GF-D8 (cell line): ENCODE measurements around the gene VAT1L.
"Not testable (repeated sequence)": the region's sequence is repeated elsewhere in the genome, so short reads cannot be mapped to it uniquely, and the experiment has no call there.

Source experiments
- DNase-seq: peaks from one replicate; lab custom pipeline; 2025; lab: John Stamatoyannopoulos, UW

The VAT1L gene

DNA sequence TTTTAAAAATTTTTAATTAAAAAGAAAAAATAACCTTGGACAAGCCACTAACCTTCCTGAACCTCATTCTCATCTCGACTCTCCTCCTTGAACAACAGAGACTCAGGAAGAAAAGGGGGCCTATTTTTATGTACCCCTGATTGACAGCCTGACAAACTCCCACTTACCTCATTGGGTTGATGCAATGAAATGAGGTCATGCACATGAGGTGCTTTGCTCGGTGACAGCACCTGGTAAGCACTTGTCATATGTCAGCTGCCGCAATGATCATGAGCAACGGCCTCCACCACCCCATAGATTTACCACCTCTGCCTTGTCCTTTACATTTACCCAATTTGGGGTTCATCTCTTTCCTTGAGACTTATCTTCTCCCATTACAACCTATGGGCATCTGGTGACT is 167.9 kb downstream of the VAT1L start:
- no peak for DNase-seq

- no peak for DNase-seq
Observed at GRCh38 chr16:77960766-77961165, 172.4 kb downstream of the VAT1L start.

GRCh38 chr16:77961814-77962213 is 173.4 kb downstream of the VAT1L start:
- no peak for DNase-seq

DNA sequence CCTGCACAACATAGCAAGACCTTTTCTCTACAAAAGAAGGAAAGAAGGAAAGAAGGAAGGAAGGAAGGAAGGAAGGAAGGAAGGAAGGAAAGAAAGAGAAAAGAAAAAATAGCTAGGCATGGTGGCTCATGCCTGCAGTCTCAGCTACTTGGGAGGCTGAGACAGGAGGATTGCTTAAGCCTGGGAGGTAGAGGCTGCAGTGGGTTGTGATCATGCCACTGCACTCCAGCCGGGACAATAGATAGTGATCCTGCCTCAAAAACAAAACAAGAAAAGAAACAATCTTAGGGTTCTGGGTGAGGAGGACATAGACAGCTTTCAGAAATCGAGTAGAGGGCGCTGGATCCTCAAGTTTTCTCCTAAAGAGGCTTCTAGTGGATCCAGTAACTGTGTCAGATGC is 174.3 kb downstream of the VAT1L start:
- no peak for DNase-seq

- no peak for DNase-seq
Observed at GRCh38 chr16:77963185-77964044, 175.1 kb downstream of the VAT1L start.

DNA sequence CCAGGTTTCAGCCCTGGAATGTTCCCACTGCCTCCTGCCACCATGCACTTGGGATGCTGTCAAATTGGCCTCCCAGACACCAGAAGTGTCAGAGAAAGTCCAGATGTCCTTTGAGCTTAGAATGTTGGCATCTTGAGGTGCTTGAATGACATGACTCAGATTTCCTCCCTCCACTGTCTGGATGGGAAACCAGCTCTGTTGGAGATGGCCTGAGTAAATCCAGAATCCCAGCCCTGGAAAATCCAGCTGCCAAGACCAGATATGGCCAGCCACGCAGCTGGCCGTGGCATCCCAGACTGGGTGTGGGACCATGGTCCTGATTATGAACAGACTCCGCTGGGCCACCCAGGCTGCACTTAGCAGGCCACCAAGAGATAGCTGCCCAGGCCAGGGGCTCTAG is 177.0 kb downstream of the VAT1L start:
- no peak for DNase-seq

DNA sequence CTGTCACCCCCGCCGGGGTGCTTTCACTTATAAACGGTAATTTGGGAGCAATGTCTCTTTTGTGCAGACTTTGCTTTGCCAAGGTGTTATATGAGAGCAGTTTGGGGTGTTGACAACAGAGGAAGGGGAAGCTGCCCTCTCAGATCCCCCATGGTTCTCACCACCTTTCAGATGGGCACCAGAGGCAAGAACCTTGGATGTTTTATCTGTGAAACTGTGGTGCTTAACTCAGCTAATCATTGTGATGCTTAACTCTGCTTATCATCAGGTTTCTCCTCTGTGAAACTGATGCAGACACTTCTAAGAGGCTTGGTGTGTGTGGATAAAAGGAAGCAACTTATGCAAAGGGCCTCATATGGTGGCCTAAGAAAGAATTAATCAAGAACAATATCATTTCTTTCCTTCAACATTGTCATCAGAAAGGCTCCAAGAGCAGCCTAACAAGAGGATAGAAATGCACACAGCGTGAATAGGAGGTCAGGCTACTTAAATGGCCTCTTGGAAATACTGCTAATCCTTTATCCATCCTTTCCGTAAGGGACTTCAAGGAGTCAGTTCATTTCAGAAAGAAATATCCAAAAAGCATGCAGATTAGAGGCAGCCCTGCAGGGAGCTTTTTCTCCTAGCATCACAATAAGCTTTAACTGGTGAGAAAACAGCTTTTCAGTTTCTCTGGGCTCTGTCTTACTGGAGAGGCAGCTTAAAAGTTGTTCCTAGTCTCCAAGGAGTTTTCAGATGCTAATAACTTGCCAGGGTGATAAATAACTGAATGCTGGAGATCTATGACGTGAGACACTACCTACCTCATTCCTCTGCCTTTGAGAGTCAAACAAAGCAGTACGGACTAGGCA is 178.9 kb downstream of the VAT1L start:
- no peak for DNase-seq

DNA sequence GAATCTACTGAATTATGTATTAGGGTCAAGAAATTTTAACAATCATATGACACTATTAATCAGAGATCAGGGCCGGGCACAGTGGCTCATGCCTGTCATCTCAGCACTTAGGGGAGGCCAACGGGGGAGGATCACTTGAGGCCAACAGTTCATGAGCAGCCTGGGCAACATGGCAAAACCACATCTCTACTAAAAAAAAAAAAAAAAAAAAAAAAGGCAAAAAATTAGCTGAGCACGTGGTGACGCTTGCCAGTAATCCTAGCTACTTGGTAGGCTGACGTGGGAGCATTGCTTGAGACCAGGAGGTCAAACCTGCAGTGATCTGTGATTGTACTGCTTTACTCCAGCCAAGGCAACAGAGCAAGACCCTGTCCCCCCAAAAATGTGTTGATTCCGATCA is 181.5 kb downstream of the VAT1L start:
- no peak for DNase-seq

- DNase-seq = no peak
Observed at GRCh38 chr16:77970371-77970770, 182.0 kb downstream of the VAT1L start.

DNA sequence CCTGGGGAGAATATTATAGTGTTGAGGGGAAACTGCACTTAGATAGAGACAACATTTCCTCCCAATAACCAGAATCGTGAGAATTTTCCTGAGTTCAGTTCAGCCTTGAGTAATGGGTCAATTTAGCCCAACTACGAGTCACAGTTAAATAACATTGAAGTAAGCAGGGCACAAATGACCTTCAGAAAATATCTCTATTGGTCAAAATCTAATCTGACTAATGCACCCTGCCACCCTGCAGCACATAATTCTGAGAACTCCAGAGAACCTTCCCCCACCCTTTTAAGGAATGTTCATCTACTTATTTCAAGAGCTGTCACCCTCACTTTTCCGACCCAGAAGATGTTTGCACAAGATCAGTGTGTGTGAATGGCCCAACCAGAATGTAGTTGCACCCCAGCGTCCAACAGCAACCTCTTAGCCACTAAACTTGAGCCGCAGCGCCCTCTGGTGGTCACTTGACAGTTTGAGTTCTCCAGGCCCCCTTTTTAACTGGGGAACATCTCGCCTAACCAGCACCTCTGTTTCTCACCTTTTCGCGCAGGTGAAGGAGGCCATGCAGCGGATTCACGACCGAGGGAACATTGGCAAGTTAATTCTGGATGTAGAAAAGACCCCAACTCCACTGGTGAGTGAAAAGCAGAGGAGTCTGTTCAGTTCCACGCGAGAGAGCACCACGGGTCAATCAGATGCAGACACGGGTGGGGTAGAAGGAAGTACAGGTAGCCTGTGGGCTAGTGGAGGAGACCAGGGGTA is 183.1 kb downstream of the VAT1L start:
- no peak for DNase-seq

GRCh38 chr16:77972062-77972392 is 183.7 kb downstream of the VAT1L start:
- no peak for DNase-seq

DNA sequence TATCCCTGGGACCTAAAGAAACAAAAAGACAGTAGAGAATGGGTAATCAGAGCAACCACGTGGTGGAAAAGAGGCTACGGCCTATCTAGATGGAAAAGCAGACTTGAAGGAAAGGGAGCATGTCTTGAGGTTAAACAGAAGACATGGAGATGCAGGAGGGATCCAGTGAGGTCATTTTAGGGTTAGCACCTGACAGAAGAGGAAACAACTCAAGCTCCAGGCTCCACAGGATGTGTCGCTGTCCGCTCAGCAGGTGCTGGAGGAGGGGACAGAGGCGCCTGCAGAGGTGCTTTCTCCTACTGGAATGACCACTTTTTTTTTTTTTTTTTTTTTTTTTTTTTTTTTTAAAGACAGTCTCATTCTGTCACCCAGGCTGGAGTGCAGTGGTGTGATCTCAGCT is 186.5 kb downstream of the VAT1L start:
- DNase-seq = no peak

- DNase-seq = no peak
Observed at GRCh38 chr16:77975942-77976341, 187.6 kb downstream of the VAT1L start.

- no peak for DNase-seq
Observed at GRCh38 chr16:77977339-77977738, 189.0 kb downstream of the VAT1L start.

DNA sequence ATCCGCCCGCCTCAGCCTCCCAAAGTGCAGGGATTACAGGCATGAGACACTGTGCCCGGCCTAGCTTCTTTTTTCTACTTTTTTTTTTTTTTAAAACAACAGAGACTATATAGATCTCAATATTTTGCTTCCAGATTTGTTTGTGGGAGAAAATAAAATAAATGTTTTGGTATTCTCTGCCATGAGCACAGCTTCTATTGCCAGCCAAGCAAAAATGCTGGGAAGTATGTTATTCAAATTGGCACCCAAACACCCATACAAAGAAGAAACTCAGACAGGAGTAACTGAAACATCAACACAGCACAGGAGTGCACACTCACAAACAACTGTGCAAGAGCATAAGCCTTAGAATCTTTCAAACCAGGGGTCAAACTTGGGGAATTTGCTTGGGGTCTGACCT is 196.7 kb downstream of the VAT1L start:
- DNase-seq = no peak

GRCh38 chr16:77986011-77986740 is 197.8 kb downstream of the VAT1L start:
- no peak for DNase-seq

DNA sequence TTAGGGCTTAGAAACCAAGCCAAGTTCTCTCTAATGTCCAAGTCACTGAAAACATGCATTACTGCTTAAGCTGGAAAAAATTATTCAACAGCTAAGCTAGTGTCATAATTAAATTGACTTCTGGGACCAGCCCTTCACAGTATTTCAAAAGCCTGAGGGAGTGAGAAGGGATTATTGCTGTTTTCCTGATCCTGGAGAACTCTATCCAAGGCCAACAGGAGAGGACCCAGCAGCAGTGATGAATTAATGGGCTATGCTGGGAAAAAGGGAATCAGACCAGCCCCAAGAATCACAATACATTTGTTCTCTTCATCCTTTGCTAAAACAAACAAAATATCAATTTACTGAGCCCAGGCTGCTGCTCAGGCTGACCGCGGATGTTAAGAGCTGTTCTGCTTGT is 199.4 kb downstream of the VAT1L start:
- no peak for DNase-seq

- DNase-seq = no peak
Observed at GRCh38 chr16:77989846-77990245, 201.5 kb downstream of the VAT1L start.

DNA sequence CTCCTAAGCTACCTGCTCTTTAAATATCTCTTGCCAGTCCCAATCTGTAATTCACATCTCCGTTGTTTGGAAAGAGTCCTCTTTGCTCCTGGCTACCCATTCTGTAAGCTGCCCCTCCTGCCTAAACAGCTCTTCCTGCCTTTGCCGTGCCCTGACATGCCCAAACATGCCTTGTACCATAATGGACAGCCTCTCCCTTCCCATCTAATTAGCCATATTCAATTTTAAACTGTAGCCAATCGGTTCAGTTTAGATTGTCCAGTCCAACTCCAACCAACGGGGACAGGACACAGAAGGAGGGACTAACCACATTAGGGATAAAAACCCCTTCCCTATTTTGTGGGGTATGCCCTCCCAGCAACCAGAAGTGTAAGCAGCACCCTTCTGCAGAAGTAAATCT is 203.3 kb downstream of the VAT1L start:
- no peak for DNase-seq

GRCh38 chr16:77992381-77992780 is 204.0 kb downstream of the VAT1L start:
- not testable (repeated sequence) for DNase-seq

- no peak for DNase-seq
Observed at GRCh38 chr16:77993111-77993985, 205.0 kb downstream of the VAT1L start.
